Activated CD8-positive, alpha-beta memory T cell treated with anti-CD3 and anti-CD28 coated beads for 24 hours (primary cell): ENCODE results near the gene B3GAT3.
"Not testable (repeated sequence)": the region's sequence is repeated elsewhere in the genome, so short reads cannot be mapped to it uniquely, and the experiment has no call there.

Experiments
- DNase-seq: peaks from one replicate; pipeline ENCODE4 v3.0.0-alpha.2; 2020

The B3GAT3 gene

DNA sequence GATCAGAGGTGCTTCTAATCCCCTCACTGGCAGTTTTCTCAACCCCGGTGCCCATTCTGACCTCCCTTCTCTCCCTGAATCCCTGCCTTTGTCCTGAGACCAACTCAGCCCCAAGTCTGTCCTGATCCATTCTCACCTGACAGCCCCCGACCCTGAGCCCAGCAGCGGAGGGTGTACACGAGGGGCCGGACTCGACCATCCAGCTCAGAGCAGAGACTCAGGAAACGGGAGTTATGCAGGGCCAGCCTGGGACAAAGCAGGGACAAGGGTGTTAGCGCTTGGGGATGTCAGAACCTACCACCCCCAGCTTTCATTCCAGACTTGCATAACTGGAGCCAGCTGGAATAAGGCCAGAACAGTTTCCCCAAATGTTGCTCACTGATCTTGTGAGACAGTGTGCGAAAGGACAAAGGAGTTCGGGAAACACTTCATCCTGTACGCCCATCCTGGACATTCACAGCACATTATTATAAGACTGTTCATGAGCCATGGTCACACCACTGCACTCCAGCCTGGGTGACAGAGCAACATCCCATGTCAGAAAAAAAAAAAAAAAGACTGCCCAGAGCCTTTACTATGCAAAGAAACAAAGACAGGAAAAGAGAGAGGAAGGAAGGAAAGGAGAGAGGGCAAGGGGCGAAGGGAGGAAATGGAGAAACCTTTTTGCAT is 44.6 kb downstream of the B3GAT3 start:
- no peak for DNase-seq

DNA sequence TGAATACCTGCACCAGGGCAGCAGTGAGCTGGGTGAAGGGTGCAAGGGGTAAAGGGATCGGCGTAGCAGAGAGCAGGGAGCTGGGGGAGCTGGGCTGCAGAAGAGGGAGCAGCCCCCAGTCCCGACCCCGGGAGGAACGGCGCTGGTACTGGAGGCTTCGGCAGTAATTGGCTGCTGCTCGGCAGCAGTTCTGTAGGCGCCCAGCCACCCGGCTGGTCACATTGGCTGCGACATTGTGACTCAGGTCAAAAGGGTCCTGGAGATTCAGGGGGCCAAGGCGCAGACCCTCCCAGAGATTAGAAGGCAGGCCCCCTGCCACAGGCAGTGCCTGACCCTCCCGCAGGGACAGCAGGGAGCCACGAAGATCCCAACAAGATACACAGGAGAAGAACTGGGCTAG is 45.9 kb downstream of the B3GAT3 start:
- no peak for DNase-seq

DNA sequence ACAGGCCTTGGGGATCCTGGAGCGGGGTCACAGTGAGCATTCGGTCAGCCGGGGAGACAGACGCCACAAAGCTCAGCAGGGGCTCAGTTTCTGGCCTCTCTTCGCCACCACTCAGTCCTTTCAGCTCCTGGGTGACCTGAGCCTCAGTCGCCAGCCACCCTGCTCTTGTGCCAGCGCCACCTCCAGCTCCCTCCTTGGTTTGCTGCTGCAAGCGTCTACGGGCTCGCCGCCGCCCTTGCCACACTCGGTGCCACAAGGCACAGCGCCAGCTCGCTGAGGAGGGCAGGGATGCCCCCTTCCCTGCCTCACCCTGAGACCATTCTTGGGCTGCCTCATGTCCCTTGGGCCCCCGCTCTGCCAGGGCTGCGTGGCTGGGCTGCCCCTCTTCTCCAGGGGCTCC is 46.6 kb downstream of the B3GAT3 start:
- no peak for DNase-seq

DNA sequence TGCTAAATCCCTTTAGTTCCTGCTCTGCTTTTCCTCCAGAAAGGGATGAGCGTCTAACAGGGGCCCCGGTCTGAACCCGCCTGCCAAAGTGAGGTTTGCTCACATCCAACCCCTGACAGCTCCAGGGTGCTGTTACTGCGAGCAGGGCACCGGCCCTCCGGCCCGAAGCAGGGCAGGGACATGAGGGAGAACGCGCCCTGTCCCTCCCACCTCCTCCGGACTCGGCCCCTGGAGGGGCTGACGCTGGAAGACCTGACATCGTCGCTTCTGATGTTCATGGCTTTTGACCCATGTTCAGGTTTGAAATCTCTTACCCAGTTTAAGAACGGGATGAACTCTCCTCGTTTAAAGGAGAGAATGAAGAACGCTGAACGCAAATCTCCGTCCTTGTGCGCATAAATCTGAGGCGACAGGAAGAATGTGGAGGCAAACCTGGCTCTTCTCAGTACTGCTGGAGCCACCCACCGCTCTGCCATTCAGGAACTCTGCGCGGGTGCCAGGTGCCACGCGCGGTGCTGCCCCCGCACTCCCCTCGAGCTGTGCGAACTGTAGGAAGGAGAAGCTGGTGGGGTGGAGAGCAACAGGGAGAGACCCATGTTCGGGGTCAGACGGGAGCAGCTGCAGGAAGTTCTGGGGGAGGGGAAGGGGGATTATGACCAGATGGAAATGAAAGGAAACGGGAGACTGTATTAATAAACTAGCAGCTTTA is 47.3 kb downstream of the B3GAT3 start:
- DNase-seq: no peak

DNA sequence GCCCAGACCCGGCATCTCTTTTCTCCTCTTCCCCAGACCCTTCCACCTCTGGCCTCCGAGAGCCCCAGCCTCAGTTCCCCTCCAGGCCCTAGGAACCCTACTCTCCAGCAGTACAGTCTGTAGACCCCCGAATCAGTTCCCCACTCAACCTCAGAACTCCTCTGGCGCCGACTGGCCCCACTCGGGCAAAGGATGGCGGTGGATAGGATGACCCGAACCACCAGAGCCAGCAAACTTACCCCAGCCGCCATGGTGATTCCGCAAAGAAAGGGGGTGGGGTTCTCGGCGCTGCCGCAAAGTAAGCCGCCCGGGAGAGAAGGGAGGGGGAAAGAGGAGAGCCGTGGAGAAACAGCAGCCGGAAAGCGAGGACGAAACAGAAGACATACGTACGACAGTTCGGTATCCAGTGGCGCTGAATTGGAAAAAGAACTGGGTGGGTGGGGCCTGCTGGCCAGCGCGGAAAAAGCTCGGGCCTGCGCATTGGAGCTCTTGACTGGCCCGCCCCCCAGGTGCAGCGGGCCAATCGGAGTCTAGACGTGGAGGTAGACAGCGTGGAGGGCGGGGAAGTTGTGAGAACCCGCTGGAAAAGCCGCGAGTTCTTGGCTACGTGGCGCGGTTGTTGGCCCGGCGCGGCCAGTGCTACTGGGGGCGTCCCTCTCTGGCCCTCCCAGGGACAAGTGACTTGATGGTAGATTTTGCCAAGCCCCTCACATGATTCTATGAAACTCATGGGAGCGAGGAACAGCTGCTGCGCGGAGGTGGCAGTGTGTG is 48.0 kb downstream of the B3GAT3 start, which contains the start of gene EEF1G:
Gene EEF1G (minus strand): TSS at position 300 of the 771 bp plus-strand sequence. CDS start 49 bp downstream, at position 251.
- DNase-seq: peak; percentile 97

DNA sequence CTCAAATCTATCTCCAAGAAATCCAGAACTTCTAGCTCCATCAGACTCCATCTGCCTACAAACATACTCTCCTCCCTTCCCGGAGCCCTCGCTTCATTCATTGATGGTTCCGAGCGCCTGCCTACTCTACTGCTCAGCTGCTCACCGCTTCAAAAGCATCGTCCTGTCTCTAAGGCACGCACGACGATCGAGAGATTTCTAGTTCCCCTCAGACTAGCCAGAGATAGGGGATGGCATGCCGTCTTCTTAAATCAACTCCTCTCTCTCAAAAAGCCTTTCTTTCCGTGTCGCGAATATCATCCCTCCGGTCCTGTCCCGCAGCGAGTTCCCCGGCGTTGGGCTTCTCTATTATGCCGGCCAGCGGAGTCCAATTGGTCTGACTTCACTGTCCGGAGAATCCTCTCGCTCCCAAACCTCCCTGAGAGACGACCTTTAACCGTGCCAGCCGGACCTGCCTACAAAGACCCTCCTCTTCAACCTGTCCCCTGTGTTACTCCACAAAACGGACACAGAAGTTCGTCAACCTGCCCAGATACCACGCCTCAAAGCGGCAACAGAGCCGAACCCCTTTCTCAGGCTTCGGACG is 48.7 kb downstream of the B3GAT3 start:
- DNase-seq: no peak

DNA sequence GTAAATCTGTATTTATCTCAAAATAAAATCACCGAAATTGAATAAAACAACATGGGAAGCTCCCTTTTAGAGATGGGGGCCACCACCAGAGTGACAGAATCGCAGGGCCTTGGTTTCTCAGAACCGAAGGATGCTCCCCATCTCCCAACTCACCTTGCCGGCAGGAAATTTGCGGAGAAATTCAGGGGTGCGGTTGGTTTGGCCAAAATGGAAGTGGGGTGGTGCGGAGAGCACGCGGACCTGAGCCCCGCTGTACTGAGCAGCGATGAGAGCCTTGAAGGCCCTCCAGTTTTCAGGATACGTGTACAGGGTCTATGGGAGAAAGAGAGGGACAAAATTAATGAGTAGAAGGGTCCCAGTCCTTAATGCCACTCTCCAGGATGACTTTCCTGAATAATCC is 49.4 kb downstream of the B3GAT3 start:
- no peak for DNase-seq

DNA sequence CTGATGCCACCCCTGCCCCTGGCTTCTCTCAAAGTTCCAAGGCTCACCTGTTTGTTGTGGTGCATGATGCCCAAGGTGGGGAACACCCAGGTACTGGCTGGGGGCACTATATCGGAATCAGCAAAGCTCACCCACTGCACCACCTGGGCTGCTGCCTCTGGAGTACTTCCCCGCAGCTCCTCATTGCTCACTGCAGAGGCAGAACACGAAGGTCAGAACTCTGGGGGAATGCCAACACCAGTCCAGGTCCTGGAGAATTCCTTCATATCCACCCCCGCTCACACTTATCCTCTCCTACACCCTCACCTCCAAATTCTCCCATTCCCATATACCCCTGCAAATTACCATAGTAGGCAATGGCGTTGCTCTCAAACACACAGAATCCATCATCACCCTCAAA is 50.3 kb downstream of the B3GAT3 start:
- not testable (repeated sequence) for DNase-seq

DNA sequence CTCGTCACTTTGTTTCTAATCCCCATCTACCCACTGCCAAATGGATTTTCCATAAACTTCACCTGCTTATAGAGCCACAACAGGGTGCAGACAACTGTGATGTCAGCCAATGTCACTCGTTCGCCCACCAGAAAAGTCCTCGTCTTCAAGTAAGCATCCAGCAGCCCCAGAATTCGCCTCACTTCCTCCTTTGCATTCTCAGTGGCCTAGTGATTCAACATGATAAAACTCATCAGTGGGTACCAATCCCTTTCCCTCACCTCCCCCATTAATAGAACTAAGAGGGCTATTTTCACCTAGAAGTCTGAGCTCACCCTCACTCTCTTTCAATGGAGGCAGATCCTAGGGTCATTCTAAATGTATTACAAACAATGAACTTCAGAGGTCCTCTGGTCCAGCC is 50.9 kb downstream of the B3GAT3 start:
- not testable (repeated sequence) for DNase-seq

DNA sequence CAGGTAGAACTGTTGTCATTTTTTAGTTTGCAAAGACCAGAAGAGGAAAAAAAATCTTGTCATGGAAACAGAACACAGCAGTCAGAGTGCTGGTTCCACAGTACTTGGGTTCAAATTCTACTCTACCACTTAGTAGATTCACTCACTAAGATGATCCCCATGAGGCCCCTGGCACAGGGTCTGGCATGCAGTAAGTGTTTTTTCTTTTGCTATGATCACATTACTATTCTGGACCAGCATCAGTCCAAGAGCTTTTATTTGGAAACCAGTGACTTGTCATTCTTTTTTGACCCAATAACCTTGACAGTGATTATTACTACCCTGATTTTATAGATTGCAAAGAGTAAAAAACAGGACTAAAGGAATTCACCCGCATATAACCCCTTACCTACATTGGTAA is 52.2 kb downstream of the B3GAT3 start:
- no peak for DNase-seq

DNA sequence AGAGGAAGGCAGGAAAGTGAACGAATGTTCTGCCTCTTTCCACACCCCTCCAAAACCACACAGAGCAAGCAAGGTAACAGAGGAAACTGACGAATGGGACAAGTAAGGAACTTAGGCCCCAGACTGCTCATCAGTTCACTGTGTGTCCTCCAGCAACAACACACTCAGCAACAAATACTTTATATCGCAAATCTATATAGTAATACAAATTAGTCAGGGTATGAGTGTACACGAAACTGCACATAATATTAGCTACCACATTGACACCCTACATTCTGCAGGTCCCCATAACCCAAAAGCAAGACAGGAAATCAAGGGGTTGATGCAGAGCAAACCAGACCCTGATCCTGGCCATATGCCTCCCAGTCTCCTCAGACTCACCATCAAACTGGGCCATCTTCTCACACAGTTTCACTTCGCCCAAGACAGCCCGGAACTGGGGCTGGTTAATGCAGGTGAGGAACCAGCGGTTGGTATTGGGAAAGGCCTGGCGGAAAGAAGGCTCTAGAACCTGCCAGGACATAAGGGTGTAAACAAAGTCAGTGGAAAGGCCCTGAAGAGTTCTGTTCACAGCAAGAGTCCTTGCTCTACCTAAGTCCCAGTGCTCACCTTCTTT is 54.7 kb downstream of the B3GAT3 start:
- no peak for DNase-seq

DNA sequence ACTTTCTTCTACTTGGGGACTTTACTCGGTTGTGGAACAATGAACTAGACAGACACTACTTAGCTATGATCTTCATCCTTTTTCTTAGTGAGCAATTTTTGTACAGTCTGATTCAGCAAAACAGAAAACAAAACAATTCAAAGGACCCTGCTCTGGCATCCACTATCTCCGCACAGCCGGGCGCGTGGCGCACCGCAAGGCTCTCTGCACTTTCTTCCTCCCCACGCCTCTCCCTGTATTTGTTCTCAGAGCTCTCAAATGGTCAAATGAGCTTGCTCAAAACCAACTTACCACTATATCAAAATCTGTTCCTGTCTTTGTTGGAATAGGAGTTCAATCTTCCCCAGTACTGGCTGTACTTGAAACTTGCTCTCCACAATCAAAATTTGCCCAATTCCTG is 55.5 kb downstream of the B3GAT3 start:
- no peak for DNase-seq
